HTERT RPE-1 (cell line): Measurements from ENCODE around the gene KLHL29.

Experiments
- in situ Hi-C: fragments of 300-500 bp; cut with MboI; formaldehyde crosslinking; loops from 4 replicates; pipeline ENCODE4 v1.14.3; 2020; ENCODE audit warnings: low sequenced_read_pairs

The KLHL29 gene

DNA sequence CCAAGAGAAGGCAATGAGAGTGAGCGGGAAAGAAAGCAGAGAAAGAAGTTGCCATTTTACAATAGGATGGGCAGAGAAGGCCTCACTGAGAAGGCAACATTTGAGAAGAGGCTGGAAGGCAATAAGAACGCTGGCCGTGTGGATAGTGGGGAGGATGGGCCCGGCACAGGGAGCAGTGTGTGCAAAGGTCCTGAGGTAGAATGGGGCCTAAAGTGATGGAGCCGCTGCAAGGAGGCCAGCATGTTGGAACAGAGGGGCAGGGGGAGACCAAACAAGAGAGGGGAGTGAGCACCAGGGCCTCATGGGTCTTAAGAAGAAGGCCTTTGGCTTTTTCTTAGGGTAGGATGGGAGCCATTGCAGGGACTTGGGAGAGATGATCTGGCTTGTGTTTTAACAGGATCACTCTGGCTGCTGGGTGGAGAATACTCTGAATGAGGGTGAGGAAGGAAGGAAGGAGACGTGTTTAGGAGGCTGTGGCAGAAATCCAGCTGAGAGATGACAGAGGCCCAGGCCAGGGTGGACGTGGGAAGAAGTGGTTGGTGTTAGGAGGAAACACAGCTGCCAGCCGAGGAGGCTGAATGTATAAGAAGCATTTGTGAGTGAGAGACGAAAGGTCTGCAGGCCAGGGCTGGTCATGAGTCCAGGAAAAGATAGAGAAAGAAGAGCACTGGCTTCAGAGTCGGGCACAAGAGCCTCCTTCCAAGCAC lies 159.8 kb downstream of the KLHL29 start:
- in situ Hi-C loops: no loop called here

GRCh38 chr2:23545396-23545795 lies 160.4 kb downstream of the KLHL29 start:
- in situ Hi-C loops: no loop called here

- in situ Hi-C loops: no loop called here
Measured at GRCh38 chr2:23545811-23546210, 160.8 kb downstream of the KLHL29 start.

- in situ Hi-C loops: no loop called here
Measured at GRCh38 chr2:23546913-23547312, 161.9 kb downstream of the KLHL29 start.

GRCh38 chr2:23547725-23548124 lies 162.7 kb downstream of the KLHL29 start:
- in situ Hi-C loops: no loop called here

- in situ Hi-C loops: no loop called here
Measured at GRCh38 chr2:23548143-23548769, 163.3 kb downstream of the KLHL29 start.

DNA sequence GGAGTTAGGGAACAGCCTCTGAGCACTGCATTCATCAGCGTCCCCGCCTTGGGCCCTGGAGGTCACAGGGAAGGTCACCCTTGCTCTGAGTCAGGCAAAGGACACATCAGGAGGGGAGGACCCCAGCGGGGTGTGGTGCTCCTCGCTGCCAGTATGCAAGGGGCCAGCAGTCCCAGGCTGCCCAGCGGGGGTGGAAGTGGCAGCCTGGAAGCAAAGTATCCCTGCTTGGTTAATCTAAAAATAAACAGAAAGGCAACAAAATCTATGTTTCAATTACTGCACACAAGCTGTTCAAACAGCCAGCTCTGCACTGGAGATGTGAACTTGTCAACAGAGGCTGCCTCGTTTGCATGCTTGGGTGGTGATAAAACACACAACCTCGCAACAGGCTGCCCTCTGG lies 164.1 kb downstream of the KLHL29 start:
- in situ Hi-C loops: no loop called here

DNA sequence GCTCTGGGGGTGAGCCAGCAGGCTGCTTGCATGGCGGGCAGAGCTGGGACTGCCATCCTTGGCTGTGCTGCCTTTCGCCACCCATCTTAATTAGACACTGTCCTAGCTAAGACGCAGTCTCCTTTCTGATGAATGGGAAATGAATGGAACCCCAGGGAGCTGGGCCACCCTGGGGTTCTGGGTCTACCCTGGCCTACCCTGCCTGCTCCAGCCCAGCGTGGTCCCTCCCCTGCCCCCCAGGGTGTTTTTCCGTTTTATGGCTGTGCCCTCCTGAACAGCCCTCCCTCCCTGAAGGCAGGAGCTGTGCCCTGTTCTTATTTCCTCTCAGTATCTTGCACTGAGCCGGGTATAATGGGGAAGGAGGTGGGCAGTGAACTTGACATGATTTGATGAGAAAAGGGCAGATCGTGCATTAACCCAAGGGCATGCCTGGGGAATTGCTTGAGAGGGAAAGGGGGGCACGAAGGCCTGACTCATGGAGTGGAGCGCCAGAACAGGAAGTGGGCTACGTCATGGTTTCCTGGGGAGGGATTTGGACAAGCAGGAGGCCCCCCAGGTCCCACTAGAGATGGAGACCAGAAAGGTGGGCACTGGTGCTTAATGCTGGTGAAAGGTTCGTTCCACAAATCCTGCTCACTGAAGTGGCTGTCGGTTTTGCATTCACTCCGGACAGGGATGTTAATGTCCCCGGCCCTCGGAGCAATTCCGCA lies 165.0 kb downstream of the KLHL29 start:
- in situ Hi-C loops: no loop called here

DNA sequence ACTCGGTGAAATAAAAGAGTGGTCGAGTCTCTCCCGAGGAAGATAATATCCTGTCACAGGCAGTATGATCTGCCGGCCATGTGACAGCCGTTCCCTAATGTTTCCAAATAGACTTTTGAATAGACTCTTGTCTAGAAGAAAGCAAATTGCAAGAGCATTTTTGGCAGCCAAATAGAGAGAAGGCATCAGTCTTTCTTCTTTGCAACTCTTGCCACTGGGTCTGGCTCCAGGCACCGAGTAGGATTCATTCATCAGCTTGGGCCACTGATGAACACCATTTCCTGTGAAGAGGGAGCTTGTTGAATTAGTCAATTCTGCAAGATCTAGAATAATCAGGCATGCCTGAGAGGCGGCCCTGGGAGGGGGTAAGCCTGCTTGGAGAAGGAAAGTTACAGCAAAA lies 165.6 kb downstream of the KLHL29 start:
- in situ Hi-C loops: no loop called here

- in situ Hi-C loops: no loop called here
Measured at GRCh38 chr2:23551875-23552274, 166.9 kb downstream of the KLHL29 start.

- in situ Hi-C loops: no loop called here
Measured at GRCh38 chr2:23553561-23553960, 168.6 kb downstream of the KLHL29 start.

GRCh38 chr2:23554054-23554697 lies 169.2 kb downstream of the KLHL29 start:
- in situ Hi-C loops: no loop called here

GRCh38 chr2:23555944-23556343 lies 171.0 kb downstream of the KLHL29 start:
- in situ Hi-C loops: no loop called here

DNA sequence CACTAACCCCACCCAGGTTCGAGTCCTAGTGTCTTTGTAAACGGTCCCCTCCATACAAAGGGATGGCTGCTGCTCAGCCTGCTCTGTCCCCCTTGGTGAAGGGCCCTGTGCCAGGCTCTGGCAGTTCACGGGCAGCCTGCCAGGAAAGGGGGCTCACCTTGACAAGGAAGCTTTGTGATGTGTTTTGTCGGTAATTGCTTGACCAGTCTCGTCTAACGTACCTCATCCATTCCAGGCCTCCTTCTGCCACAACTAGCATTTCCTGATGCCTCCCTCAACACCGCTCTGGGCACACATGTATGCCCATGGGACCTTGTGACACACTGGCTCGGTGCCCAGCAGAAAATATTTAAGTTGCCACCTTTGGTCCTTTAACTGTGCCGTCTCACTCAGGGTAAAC lies 171.9 kb downstream of the KLHL29 start:
- in situ Hi-C loops: no loop called here

GRCh38 chr2:23557455-23557854 lies 172.5 kb downstream of the KLHL29 start:
- in situ Hi-C loops: no loop called here

GRCh38 chr2:23559561-23560239 lies 174.7 kb downstream of the KLHL29 start:
- in situ Hi-C loops: no loop called here

- in situ Hi-C loops: no loop called here
Measured at GRCh38 chr2:23561088-23561487, 176.1 kb downstream of the KLHL29 start.

DNA sequence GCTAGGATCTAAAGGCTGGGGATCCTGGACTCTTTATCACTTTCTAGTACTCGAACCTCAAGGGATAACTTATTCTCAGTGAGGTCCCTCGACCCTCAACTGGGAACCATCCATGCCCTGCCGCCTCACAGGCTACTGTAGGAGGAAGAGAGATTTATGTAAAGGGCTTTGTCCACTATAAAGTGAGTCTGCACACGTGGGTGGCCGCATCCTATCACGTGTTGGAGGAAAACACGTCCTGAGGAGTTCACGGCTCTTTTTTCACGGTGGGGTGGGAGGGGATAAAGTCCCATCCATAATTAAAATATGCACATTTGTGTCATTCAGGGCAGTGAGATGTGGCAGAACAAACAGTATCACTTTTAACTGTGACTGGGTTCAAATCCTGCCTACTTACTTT lies 176.6 kb downstream of the KLHL29 start:
- in situ Hi-C loops: no loop called here

- in situ Hi-C loops: no loop called here
Measured at GRCh38 chr2:23562143-23562542, 177.2 kb downstream of the KLHL29 start.

DNA sequence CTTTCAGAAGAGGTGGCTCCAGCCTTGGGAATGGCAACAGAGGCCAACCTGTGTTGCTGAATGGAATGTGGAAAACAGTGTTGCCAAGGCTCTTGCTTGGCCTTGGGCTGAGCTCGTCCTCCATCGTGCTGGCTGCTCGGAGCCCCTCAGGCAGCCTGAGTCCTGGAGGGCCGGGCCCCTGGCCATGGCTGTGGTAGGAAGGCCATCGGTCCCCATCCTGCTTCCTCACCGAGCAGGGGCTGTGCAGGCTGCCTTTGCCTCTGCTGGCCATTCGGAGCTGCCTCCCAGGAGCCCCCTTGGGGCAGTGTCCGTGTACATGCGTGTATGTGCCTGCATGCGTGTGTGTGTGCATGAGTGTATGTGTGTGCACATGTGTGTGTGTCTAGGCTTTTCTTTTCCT lies 178.2 kb downstream of the KLHL29 start:
- in situ Hi-C loops: no loop called here
